ENCODE results near the gene ALLC.

DNA sequence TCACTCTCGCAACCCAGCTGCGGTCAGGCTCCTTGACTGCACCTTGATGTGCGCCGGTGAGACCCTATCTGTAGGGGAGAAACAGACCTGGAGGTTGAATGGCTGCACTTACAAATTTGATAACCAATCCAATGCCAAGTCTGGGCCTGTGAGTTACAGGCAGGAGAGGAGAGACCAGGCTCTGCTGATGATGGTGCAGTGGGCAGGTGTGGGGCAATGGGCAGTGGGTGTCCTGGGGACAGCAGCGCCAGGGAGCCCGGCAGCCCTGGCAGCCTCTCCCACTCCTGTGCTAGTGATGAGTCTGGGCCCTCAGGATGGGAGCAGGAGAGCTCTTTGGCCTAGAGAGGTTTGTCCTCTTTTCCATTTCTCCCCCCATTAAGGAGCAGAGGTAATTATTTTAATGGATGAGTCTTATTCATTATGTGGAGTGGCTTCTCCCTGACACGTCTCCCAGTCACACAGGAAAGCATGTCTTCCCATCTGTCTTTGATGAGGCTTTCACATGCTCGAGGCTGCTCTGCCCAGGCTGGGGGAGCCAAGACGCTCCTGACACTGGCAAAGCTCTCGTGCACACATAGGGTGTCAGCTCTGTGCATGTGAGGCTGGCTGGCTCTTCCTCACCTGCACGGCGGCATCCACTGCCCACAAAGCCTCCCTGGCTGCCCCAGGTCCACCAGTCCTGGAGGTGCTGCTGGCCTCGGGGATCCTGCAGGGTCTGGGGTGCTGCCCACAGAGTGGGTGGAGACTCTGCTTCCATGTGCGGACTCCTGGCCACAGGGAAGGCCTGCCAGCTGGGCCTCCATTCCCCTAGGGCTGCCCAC is 10.0 kb upstream of the ALLC start:
- no peak for TF ChIP-seq POLR2A (IDR thresholded peaks at IDR 0.05)
- TF ChIP-seq, protein P1, sequence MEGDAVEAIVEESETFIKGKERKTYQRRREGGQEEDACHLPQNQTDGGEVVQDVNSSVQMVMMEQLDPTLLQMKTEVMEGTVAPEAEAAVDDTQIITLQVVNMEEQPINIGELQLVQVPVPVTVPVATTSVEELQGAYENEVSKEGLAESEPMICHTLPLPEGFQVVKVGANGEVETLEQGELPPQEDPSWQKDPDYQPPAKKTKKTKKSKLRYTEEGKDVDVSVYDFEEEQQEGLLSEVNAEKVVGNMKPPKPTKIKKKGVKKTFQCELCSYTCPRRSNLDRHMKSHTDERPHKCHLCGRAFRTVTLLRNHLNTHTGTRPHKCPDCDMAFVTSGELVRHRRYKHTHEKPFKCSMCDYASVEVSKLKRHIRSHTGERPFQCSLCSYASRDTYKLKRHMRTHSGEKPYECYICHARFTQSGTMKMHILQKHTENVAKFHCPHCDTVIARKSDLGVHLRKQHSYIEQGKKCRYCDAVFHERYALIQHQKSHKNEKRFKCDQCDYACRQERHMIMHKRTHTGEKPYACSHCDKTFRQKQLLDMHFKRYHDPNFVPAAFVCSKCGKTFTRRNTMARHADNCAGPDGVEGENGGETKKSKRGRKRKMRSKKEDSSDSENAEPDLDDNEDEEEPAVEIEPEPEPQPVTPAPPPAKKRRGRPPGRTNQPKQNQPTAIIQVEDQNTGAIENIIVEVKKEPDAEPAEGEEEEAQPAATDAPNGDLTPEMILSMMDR (IDR thresholded peaks at IDR 0.05 in 4 of 5, conservative IDR thresholded peaks at IDR 0.05 in 1 of 5), result no peak

Measured in gastrocnemius medialis (tissue), 4 donors.